Measurements from ENCODE around the gene GRM4.
A peak's percentile ranks its signal among the peaks of the same experiment; 100 is the strongest.

The GRM4 gene

GRCh38 chr6:34144581-34145160 is 1.2 kb downstream of the GRM4 start:
- Histone ChIP-seq H3K27ac (ENCODE audit: low read depth, low read length) (no peak overlapping the region), H3K27me3 (ENCODE audit: control insufficient read depth, insufficient read depth, low read length) (peaks cover 52% of the 10 kb centered on the region), H3K4me3 (ENCODE audit: low read length) (peak overlapping the region; percentile 26), H3K36me3 (ENCODE audit: control insufficient read depth, insufficient read depth, low read length) (no peaks in the 10 kb centered on the region), H3K9ac (ENCODE audit: low read length) (no peak overlapping the region), H3K4me1 (ENCODE audit: control insufficient read depth, insufficient read depth, low read length) (peaks cover 3% of the 10 kb centered on the region)

GRCh38 chr6:34143884-34144580 is 1.9 kb downstream of the GRM4 start:
- Histone ChIP-seq H3K4me3 (ENCODE audit: low read length) (peak overlapping the region; percentile 14), H3K4me1 (ENCODE audit: control insufficient read depth, insufficient read depth, low read length) (peaks cover 3% of the 10 kb centered on the region), H3K36me3 (ENCODE audit: control insufficient read depth, insufficient read depth, low read length) (no peaks in the 10 kb centered on the region), H3K27me3 (ENCODE audit: control insufficient read depth, insufficient read depth, low read length) (peaks cover 52% of the 10 kb centered on the region), H3K27ac (ENCODE audit: low read depth, low read length) (no peak overlapping the region), H3K9ac (ENCODE audit: low read length) (no peak overlapping the region)

GRCh38 chr6:34143196-34143883 is 2.5 kb downstream of the GRM4 start:
- H3K4me1 ChIP-seq (ENCODE audit: control insufficient read depth, insufficient read depth, low read length) = peaks cover 3% of the 10 kb centered on the region
- no peaks in the 10 kb centered on the region for H3K36me3 ChIP-seq (ENCODE audit: control insufficient read depth, insufficient read depth, low read length)
- peaks cover 53% of the 10 kb centered on the region for H3K27me3 ChIP-seq (ENCODE audit: control insufficient read depth, insufficient read depth, low read length)
- no peak overlapping the region for H3K27ac ChIP-seq (ENCODE audit: low read depth, low read length)
- no peak overlapping the region for H3K4me3 ChIP-seq (ENCODE audit: low read length)
- no peak overlapping the region for H3K9ac ChIP-seq (ENCODE audit: low read length)

GRCh38 chr6:34142061-34142998 is 3.6 kb downstream of the GRM4 start:
- H3K4me1 ChIP-seq (ENCODE audit: control insufficient read depth, insufficient read depth, low read length) = peaks cover 3% of the 10 kb centered on the region
- no peaks in the 10 kb centered on the region for H3K36me3 ChIP-seq (ENCODE audit: control insufficient read depth, insufficient read depth, low read length)
- no peak overlapping the region for H3K4me3 ChIP-seq (ENCODE audit: low read length)
- H3K27me3 ChIP-seq (ENCODE audit: control insufficient read depth, insufficient read depth, low read length) = peaks cover 52% of the 10 kb centered on the region
- no peak overlapping the region for H3K27ac ChIP-seq (ENCODE audit: low read depth, low read length)
- H3K9ac ChIP-seq (ENCODE audit: low read length) = no peak overlapping the region

- Histone ChIP-seq H3K9ac (ENCODE audit: low read length) (no peak overlapping the region), H3K4me3 (ENCODE audit: low read length) (no peak overlapping the region), H3K36me3 (ENCODE audit: control insufficient read depth, insufficient read depth, low read length) (no peaks in the 10 kb centered on the region), H3K27ac (ENCODE audit: low read depth, low read length) (no peak overlapping the region), H3K4me1 (ENCODE audit: control insufficient read depth, insufficient read depth, low read length) (peaks cover 3% of the 10 kb centered on the region), H3K27me3 (ENCODE audit: control insufficient read depth, insufficient read depth, low read length) (peaks cover 46% of the 10 kb centered on the region)
These were observed 5.8 kb downstream of the GRM4 start for GRCh38 chr6:34140075-34140474.

- Histone ChIP-seq H3K4me1 (ENCODE audit: control insufficient read depth, insufficient read depth, low read length) (peaks cover 3% of the 10 kb centered on the region), H3K4me3 (ENCODE audit: low read length) (no peak overlapping the region), H3K27me3 (ENCODE audit: control insufficient read depth, insufficient read depth, low read length) (peaks cover 43% of the 10 kb centered on the region), H3K36me3 (ENCODE audit: control insufficient read depth, insufficient read depth, low read length) (no peaks in the 10 kb centered on the region), H3K9ac (ENCODE audit: low read length) (no peak overlapping the region), H3K27ac (ENCODE audit: low read depth, low read length) (no peak overlapping the region)
These were observed 6.9 kb downstream of the GRM4 start for GRCh38 chr6:34138914-34139510.

GRCh38 chr6:34138191-34138590 is 7.7 kb downstream of the GRM4 start:
- Histone ChIP-seq H3K27ac (ENCODE audit: low read depth, low read length) (no peak overlapping the region), H3K36me3 (ENCODE audit: control insufficient read depth, insufficient read depth, low read length) (no peaks in the 10 kb centered on the region), H3K9ac (ENCODE audit: low read length) (no peak overlapping the region), H3K27me3 (ENCODE audit: control insufficient read depth, insufficient read depth, low read length) (peaks cover 39% of the 10 kb centered on the region), H3K4me3 (ENCODE audit: low read length) (no peak overlapping the region), H3K4me1 (ENCODE audit: control insufficient read depth, insufficient read depth, low read length) (no peaks in the 10 kb centered on the region)

GRCh38 chr6:34135541-34135940 is 10.3 kb downstream of the GRM4 start:
- H3K27me3 ChIP-seq (ENCODE audit: control insufficient read depth, insufficient read depth, low read length) = peaks cover 17% of the 10 kb centered on the region
- no peaks in the 10 kb centered on the region for H3K36me3 ChIP-seq (ENCODE audit: control insufficient read depth, insufficient read depth, low read length)
- no peaks in the 10 kb centered on the region for H3K4me1 ChIP-seq (ENCODE audit: control insufficient read depth, insufficient read depth, low read length)
- H3K27ac ChIP-seq (ENCODE audit: low read depth, low read length) = no peak overlapping the region
- H3K4me3 ChIP-seq (ENCODE audit: low read length) = no peak overlapping the region
- H3K9ac ChIP-seq (ENCODE audit: low read length) = no peak overlapping the region

- H3K4me1 ChIP-seq (ENCODE audit: control insufficient read depth, insufficient read depth, low read length) = no peaks in the 10 kb centered on the region
- H3K27me3 ChIP-seq (ENCODE audit: control insufficient read depth, insufficient read depth, low read length) = peaks cover 15% of the 10 kb centered on the region
- H3K9ac ChIP-seq (ENCODE audit: low read length) = no peak overlapping the region
- no peak overlapping the region for H3K27ac ChIP-seq (ENCODE audit: low read depth, low read length)
- no peak overlapping the region for H3K4me3 ChIP-seq (ENCODE audit: low read length)
- H3K36me3 ChIP-seq (ENCODE audit: control insufficient read depth, insufficient read depth, low read length) = no peaks in the 10 kb centered on the region
These were observed 13.3 kb downstream of the GRM4 start for GRCh38 chr6:34132486-34133185.

GRCh38 chr6:34131326-34132290 is 14.3 kb downstream of the GRM4 start:
- peaks cover 11% of the 10 kb centered on the region for H3K27me3 ChIP-seq (ENCODE audit: control insufficient read depth, insufficient read depth, low read length)
- no peak overlapping the region for H3K27ac ChIP-seq (ENCODE audit: low read depth, low read length)
- no peak overlapping the region for H3K4me3 ChIP-seq (ENCODE audit: low read length)
- H3K9ac ChIP-seq (ENCODE audit: low read length) = no peak overlapping the region
- no peaks in the 10 kb centered on the region for H3K36me3 ChIP-seq (ENCODE audit: control insufficient read depth, insufficient read depth, low read length)
- no peaks in the 10 kb centered on the region for H3K4me1 ChIP-seq (ENCODE audit: control insufficient read depth, insufficient read depth, low read length)

- Histone ChIP-seq H3K36me3 (ENCODE audit: control insufficient read depth, insufficient read depth, low read length) (no peaks in the 10 kb centered on the region), H3K4me1 (ENCODE audit: control insufficient read depth, insufficient read depth, low read length) (no peaks in the 10 kb centered on the region), H3K27me3 (ENCODE audit: control insufficient read depth, insufficient read depth, low read length) (peaks cover 11% of the 10 kb centered on the region), H3K9ac (ENCODE audit: low read length) (no peak overlapping the region), H3K4me3 (ENCODE audit: low read length) (no peak overlapping the region), H3K27ac (ENCODE audit: low read depth, low read length) (no peak overlapping the region)
These were observed 15.0 kb downstream of the GRM4 start for GRCh38 chr6:34130862-34131261.
